ENCODE data around the gene SKP2. TPM values are rescaled to one million over a fixed set of nuclear protein-coding genes. Genes with fewer than 3 reads are reported as not detected.

SKP2 gene
- total RNA-seq, 1 donor, result 142 TPM

DNA sequence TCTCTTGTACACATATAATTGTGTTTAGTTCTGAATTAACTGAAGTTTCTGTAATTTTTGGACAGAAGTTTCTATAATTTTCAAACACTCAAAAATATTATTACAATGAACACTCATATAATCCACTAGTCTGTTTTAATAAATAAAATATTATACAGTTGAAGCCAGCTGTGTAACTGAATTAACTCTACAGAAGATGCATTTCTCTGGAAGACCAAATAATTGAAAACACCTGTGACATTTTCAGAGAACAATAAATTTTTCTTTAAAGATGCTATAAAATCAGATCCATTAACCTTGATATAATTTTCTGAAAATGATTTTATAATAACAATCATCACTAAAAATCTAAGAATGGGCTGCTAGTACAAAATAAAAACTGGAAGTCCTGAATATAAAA lies 75.1 kb downstream of the SKP2 start:
- H3K4me3 ChIP-seq (ENCODE audit: low read depth, low read length), result no peak overlapping the region
- no peak for DNase-seq (ENCODE audit: low read depth)
- TF ChIP-seq, protein P1, sequence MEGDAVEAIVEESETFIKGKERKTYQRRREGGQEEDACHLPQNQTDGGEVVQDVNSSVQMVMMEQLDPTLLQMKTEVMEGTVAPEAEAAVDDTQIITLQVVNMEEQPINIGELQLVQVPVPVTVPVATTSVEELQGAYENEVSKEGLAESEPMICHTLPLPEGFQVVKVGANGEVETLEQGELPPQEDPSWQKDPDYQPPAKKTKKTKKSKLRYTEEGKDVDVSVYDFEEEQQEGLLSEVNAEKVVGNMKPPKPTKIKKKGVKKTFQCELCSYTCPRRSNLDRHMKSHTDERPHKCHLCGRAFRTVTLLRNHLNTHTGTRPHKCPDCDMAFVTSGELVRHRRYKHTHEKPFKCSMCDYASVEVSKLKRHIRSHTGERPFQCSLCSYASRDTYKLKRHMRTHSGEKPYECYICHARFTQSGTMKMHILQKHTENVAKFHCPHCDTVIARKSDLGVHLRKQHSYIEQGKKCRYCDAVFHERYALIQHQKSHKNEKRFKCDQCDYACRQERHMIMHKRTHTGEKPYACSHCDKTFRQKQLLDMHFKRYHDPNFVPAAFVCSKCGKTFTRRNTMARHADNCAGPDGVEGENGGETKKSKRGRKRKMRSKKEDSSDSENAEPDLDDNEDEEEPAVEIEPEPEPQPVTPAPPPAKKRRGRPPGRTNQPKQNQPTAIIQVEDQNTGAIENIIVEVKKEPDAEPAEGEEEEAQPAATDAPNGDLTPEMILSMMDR (IDR thresholded peaks at IDR 0.05; ENCODE audit: insufficient read depth, low read depth, low read length), result no peak

DNA sequence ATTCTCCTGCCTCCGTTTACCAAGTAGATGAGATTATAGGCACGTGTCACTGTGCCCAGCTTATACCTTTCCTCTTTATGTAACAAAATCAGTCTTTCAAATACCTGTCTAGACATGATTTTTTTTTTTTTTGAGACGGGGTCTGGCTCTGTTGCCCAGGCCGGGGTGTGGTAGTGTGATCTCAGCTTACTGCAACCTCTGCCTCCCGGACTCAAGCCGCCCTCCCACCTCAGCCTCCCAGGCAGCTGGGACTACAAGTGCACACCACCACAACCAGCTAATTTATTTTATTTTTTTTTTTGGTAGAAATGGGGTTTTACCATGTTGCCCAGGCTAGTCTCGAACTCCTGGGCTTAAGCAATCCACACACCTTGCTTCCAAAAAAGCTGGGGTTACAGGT lies 76.6 kb downstream of the SKP2 start:
- DNase-seq (ENCODE audit: low read depth), result no peak
- TF ChIP-seq, protein P1 (IDR thresholded peaks at IDR 0.05; ENCODE audit: insufficient read depth, low read depth, low read length), result no peak

DNA sequence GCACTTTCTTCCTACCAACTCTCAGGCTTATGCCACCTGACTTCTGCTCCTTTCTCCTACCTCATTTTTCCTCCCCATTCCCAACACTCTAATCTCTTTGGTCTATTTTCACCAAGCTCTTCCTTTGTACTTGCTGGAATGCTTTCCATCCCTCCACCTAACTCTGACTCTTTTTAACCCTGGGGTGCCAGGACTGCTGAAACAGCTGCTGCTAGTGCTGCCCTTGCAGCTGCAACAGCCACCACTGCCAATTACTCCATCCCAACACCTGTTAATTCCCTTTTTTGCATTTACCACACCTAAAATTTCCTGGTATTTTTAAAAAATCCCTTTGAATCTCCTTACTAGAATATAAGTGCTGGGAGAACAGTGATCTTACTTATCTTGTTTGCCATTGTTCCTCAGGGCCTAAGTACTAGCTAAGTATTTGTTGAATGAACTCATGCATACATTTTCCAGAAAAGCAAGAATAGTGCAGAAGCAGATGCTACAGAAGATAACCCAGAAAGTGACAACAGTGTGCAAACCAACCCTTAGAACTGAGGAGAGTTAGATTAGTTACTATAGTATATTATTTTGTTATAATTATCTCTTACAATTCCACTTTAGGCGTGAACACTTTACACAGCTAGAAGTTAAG lies 78.4 kb downstream of the SKP2 start:
- no peak overlapping the region for H3K4me3 ChIP-seq (ENCODE audit: low read depth, low read length)
- DNase-seq (ENCODE audit: low read depth), result no peak
- TF ChIP-seq, protein P1 (IDR thresholded peaks at IDR 0.05; ENCODE audit: insufficient read depth, low read depth, low read length), result no peak

More for the DNA sequence above, 76.6 kb downstream of the SKP2 start:
- H3K4me3 ChIP-seq (ENCODE audit: low read depth, low read length), result no peak overlapping the region

DNA sequence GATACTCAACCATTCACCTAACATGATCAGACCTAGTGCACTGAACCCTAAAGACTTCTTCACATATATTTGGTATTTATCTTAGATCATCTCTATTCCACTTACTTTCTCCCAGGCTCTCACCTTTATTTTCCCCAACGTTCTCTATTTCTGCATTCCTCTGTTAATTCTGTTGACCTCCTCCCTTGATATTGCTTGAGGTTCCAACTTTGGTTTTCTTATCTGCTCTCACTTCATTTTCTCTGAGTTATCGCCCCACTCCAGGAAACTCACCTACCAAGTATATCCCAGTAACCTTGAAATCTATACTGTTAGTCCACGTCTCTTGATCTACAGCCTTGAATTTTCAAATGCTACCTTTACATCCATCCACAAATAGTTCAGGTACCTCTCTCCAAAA lies 80.6 kb downstream of the SKP2 start:
- TF ChIP-seq, protein P1 (IDR thresholded peaks at IDR 0.05; ENCODE audit: insufficient read depth, low read depth, low read length), result no peak
- H3K4me3 ChIP-seq (ENCODE audit: low read depth, low read length), result no peak overlapping the region
- no peak for DNase-seq (ENCODE audit: low read depth)

Small RNA genes lying within 50 kb of the gene (small RNA-seq; reads per million reads assigned to genes)
- gene MIR580, result 6.6 reads per million, percentile 86 among the genes with 10 or more reads in this experiment
- not detected for gene RNU6-1305P

Other genes with a start within 250 kb of the SKP2 start
- 0.43 TPM in 1 of 2 replicates, not detected in the other for gene CAPSL, start 213.5 kb upstream of the SKP2 start, total RNA-seq
- gene UGT3A1, start 160.7 kb upstream of the SKP2 start, total RNA-seq, result not detected in 2 replicates
- gene UGT3A2, start 85.2 kb upstream of the SKP2 start, total RNA-seq, result not detected in 2 replicates
- gene LMBRD2, start 224 bp upstream of the SKP2 start, total RNA-seq, result 12.9 and 23.7 TPM in 2 replicates
- 21.9 and 36.3 TPM in 2 replicates for gene NADK2, start 89.8 kb downstream of the SKP2 start, total RNA-seq
- 0.32 and 1.3 TPM in 2 replicates for gene RANBP3L, start 149.8 kb downstream of the SKP2 start, total RNA-seq